ENCODE data around the gene ABI1. TPM values are rescaled to one million over a fixed set of nuclear protein-coding genes. Genes with fewer than 3 reads are reported as not detected.

ABI1 gene
- total RNA-seq, 2 donors from 2014 or later = 20.3 to 27.7 TPM

- no peak for DNase-seq (ENCODE audit: low spot score)
These were observed 27.8 kb downstream of the ABI1 start for GRCh38 chr10:26832960-26833359.

GRCh38 chr10:26831936-26832335 is 28.8 kb downstream of the ABI1 start:
- H3K4me3 ChIP-seq = no peak overlapping the region

More at GRCh38 chr10:26832960-26833359, 27.8 kb downstream of the ABI1 start:
- H3K36me3 ChIP-seq = no peaks in the 10 kb centered on the region
- H3K4me3 ChIP-seq = no peak overlapping the region
- no peaks in the 10 kb centered on the region for H3K9me3 ChIP-seq
- no peaks in the 10 kb centered on the region for H3K4me1 ChIP-seq
- no peak overlapping the region for H3K27ac ChIP-seq
- TF ChIP-seq CTCF (IDR thresholded peaks at IDR 0.05) = no peak
- no peaks in the 10 kb centered on the region for H3K27me3 ChIP-seq

DNA sequence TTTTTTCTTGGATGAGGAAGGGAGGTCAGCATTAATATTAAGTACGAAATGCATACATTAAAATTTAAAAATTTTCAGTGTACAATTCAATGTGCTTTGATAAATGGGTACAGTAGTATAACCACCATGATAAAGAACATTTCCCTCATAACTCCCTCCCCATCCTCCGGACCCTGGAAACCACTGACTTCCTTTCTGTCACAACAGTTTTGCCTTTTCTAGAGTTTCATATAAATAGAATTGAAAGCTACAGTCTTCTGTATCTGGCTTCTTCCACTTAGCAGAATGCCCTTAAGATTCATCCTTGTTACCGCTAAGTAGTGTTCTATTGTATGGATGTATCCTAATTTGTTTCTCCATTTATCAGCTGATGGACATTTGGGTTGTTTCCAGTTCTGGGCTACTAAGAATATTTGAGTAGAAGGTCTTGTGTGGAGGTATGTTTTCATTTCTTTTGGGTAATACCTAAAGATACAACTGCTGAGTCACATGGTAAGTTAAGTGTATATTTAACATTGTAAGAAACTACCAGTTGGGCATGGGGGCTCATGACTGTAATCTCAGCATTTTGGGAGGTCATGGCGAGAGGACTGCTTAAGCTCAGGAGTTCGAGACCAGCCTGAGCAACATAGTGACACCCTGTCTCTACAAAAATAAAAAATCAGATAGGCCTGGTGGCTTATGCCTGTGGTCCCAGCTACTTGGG is 30.8 kb downstream of the ABI1 start:
- H3K27ac ChIP-seq = no peak overlapping the region
- H3K4me3 ChIP-seq = no peak overlapping the region
- H3K27me3 ChIP-seq = no peaks in the 10 kb centered on the region
- H3K36me3 ChIP-seq = no peaks in the 10 kb centered on the region
- TF ChIP-seq CTCF (IDR thresholded peaks at IDR 0.05) = no peak
- no peaks in the 10 kb centered on the region for H3K9me3 ChIP-seq
- no peak for DNase-seq (ENCODE audit: low spot score)
- no peaks in the 10 kb centered on the region for H3K4me1 ChIP-seq

More at GRCh38 chr10:26831936-26832335, 28.8 kb downstream of the ABI1 start:
- Histone ChIP-seq H3K36me3 (no peaks in the 10 kb centered on the region), H3K9me3 (no peaks in the 10 kb centered on the region), H3K27ac (no peak overlapping the region), H3K27me3 (no peaks in the 10 kb centered on the region), H3K4me1 (no peaks in the 10 kb centered on the region)
- TF ChIP-seq CTCF (IDR thresholded peaks at IDR 0.05) = no peak
- no peak for DNase-seq (ENCODE audit: low spot score)

DNA sequence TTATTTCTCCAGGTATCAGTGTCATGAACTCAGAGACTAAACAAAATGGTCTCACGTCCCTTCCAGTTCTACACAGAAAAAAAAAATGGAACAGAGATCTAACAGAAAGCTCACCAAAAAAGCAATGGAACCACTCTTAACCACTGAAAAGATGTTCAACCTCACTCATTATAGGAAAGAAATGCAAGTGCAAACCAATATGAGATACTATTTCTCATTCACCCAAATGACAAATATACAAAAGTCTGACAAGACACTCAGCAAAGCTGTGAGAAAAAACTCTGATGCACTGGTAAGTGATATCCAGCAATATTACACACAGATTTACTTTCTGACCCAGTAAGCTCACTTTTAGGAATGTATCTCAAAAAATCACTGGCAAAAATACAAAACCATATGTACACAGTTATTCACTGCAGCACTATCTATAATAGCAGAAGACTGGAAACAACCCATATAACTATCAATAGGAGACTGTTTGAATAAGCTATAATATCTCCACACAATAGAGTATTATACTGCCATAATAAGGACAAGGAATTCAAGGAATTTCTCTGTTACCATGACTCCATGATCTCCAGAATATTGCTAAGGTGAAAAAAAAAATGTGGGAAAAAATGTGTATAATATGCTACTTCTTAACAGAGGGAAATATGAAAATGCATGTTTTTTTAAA is 36.6 kb downstream of the ABI1 start:
- no peaks in the 10 kb centered on the region for H3K27me3 ChIP-seq
- H3K4me3 ChIP-seq = no peak overlapping the region
- TF ChIP-seq CTCF (IDR thresholded peaks at IDR 0.05) = no peak
- DNase-seq (ENCODE audit: low spot score) = no peak
- no peaks in the 10 kb centered on the region for H3K9me3 ChIP-seq
- H3K36me3 ChIP-seq = peaks cover 14% of the 10 kb centered on the region
- H3K27ac ChIP-seq = no peak overlapping the region
- peaks cover 0 to 5% of the 10 kb centered on the region in 2 donors for H3K4me1 ChIP-seq

DNA sequence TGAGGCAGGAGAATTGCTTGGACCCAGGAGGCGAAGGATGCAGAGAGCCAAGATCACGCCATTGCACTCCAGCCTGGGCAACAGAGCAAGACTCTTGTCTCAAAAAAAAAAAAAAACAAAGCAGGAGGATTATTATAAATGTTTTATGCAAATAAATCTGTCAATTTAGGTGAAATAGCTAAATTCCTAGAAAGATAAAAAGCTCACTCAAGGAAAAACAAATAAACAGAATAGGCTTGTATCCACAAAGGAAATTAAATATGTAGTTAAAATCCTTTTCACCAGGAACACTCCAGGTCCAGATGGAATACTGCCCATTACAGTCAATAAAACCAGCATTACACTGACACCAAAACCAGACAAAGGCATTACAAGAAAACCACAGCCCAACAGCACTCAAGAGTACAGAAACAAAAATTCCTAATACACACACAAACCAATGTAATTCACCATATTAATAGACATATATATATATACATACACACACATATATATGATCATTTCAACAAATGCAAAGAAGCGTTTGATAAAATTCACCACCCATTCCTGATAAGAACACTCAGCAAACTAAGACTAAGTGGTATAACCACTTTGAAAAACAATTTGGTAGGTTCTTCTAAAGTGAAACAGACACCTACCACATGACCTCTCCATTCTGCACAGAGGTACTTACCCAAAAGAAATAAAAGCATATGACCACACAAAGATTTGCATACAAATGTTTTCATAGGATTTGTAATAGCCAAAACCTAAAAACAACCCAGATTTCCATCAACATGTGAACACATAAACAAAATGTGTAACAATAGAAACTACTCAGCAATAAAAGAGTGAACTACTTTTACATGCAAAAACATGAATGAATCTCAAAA is 38.8 kb downstream of the ABI1 start:
- Histone ChIP-seq H3K4me1 (peaks cover 0 to 5% of the 10 kb centered on the region in 2 donors), H3K27me3 (no peaks in the 10 kb centered on the region), H3K27ac (no peak overlapping the region), H3K36me3 (peaks cover 14% of the 10 kb centered on the region), H3K9me3 (no peaks in the 10 kb centered on the region), H3K4me3 (no peak overlapping the region)
- no peak for DNase-seq (ENCODE audit: low spot score)
- no peak for TF ChIP-seq CTCF (IDR thresholded peaks at IDR 0.05)

Measured in right atrium auricular region (tissue), 2 donors.